ENCODE results near the gene PTPRN2.

DNA sequence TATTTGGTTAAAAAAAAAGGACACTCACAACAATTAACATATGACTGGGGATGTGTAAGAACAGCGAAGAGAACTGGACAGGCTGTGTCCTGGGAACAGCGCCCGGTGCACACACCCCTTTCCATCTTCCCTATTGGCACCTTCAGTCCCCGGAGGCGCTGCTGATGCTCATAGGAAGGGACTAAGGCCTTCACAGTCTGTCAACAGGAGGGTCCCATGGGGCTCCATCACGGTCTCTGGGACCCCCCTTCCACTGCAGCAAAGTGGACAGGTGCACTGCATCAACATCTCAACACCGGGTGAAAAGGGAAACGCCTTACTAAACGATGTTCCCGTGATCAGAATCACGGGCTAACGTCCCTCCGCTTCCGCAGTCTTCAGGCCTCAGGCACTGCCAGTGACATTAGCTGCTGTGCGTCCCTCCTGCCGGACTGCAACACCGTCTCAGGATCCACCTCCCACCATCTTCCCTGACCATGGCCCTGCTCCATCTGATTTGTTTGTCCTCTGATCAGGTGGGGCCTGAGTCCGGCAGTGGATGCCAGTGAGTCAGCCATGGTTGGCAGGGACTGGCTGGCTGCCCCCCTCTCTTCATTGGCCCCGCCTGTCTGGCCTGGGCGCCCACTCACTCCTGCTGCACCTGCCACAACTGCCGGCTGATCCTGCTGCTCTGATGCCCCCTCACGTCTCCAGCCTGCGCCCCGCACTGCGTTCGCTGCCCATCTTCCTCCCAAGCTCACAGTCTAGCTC lies 636.1 kb downstream of the PTPRN2 start:
- TF ChIP-seq, protein P1, sequence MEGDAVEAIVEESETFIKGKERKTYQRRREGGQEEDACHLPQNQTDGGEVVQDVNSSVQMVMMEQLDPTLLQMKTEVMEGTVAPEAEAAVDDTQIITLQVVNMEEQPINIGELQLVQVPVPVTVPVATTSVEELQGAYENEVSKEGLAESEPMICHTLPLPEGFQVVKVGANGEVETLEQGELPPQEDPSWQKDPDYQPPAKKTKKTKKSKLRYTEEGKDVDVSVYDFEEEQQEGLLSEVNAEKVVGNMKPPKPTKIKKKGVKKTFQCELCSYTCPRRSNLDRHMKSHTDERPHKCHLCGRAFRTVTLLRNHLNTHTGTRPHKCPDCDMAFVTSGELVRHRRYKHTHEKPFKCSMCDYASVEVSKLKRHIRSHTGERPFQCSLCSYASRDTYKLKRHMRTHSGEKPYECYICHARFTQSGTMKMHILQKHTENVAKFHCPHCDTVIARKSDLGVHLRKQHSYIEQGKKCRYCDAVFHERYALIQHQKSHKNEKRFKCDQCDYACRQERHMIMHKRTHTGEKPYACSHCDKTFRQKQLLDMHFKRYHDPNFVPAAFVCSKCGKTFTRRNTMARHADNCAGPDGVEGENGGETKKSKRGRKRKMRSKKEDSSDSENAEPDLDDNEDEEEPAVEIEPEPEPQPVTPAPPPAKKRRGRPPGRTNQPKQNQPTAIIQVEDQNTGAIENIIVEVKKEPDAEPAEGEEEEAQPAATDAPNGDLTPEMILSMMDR (IDR thresholded peaks at IDR 0.05) = no peak
- no peak for TF ChIP-seq ZFX (IDR thresholded peaks at IDR 0.05; ENCODE audit: borderline replicate concordance)
